ENCODE measurements around the gene ZKSCAN5. TPM values are rescaled to one million over a fixed set of nuclear protein-coding genes. Genes with fewer than 3 reads are reported as not detected.
"Not testable (repeated sequence)": the region's sequence is repeated elsewhere in the genome, so short reads cannot be mapped to it uniquely, and the experiment has no call there.

The ZKSCAN5 gene
- total and polyA plus RNA-seq, 8 donors, result 0.58 to 11.4 (median 3.5) TPM

GRCh38 chr7:99563650-99564049 is 59.2 kb downstream of the ZKSCAN5 start:
- Histone ChIP-seq H3K27me3 (no peaks in the 10 kb centered on the region), H3K36me3 (peaks cover 52 to 84% (median 80%) of the 10 kb centered on the region in 4 donors), H3K4me3 (no peak overlapping the region), H3K27ac (peak overlapping the region in 3 of 5 donors; percentile 41 to 99 (median 46)), H3K4me1 (peaks cover 11 to 50% (median 37%) of the 10 kb centered on the region in 4 donors), H3K9me3 (no peaks in the 10 kb centered on the region)
- TF ChIP-seq POLR2AphosphoS5 (IDR thresholded peaks at IDR 0.05) (no peak), POLR2A (IDR thresholded peaks at IDR 0.05) (no peak), CTCF (IDR thresholded peaks at IDR 0.05) (no peak), EP300 (IDR thresholded peaks at IDR 0.05) (no peak)
- no peak for DNase-seq
- 79 to 93% (median 89%) methylated on average over 10 of the region's 10 CpGs for WGBS, 5 donors
- intact Hi-C loops (cut with DNase I; ENCODE audit: low total_unique reads), result no loop called here

- WGBS, 5 donors, result 96 to 98% (median 96%) methylated on average over 7 of the region's 7 CpGs
- H3K4me3 ChIP-seq; H3K4me1 ChIP-seq; H3K27me3 ChIP-seq; DNase-seq; H3K9me3 ChIP-seq; intact Hi-C loops (cut with DNase I; ENCODE audit: low total_unique reads); H3K27ac ChIP-seq: not testable (repeated sequence)
- H3K36me3 ChIP-seq, result peaks cover 39 to 98% (median 95%) of the 10 kb centered on the region in 4 donors
Measured at GRCh38 chr7:99568770-99569169, 64.3 kb downstream of the ZKSCAN5 start.

- intact Hi-C loops (cut with DNase I; ENCODE audit: low total_unique reads), result no loop called here
- peaks cover 25 to 79% (median 76%) of the 10 kb centered on the region in 4 donors for H3K36me3 ChIP-seq
- WGBS, 5 donors, result 84 to 95% (median 86%) methylated on average over 3 of the region's 3 CpGs
Measured at GRCh38 chr7:99571768-99572167, 67.3 kb downstream of the ZKSCAN5 start.

GRCh38 chr7:99573257-99573656 is 68.8 kb downstream of the ZKSCAN5 start:
- Histone ChIP-seq H3K4me3 (no peak overlapping the region), H3K36me3 (peaks cover 24 to 67% (median 65%) of the 10 kb centered on the region in 4 donors), H3K27ac (no peak overlapping the region), H3K9me3 (no peaks in the 10 kb centered on the region), H3K4me1 (no peaks in the 10 kb centered on the region), H3K27me3 (no peaks in the 10 kb centered on the region)
- intact Hi-C loops (cut with DNase I; ENCODE audit: low total_unique reads), result no loop called here
- 90 to 100% (median 97%) methylated on average over 1 of the region's 1 CpG for WGBS, 5 donors
- DNase-seq, result no peak
- TF ChIP-seq EP300 (IDR thresholded peaks at IDR 0.05) (no peak), POLR2A (IDR thresholded peaks at IDR 0.05) (no peak), POLR2AphosphoS5 (IDR thresholded peaks at IDR 0.05) (no peak), CTCF (IDR thresholded peaks at IDR 0.05) (no peak)

More at GRCh38 chr7:99571768-99572167, 67.3 kb downstream of the ZKSCAN5 start:
- H3K27ac ChIP-seq, result no peak overlapping the region
- H3K4me1 ChIP-seq, result no peaks in the 10 kb centered on the region
- H3K27me3 ChIP-seq, result no peaks in the 10 kb centered on the region
- no peak overlapping the region for H3K4me3 ChIP-seq
- H3K9me3 ChIP-seq, result no peaks in the 10 kb centered on the region
- TF ChIP-seq CTCF (IDR thresholded peaks at IDR 0.05) (no peak), POLR2A (IDR thresholded peaks at IDR 0.05) (no peak), POLR2AphosphoS5 (IDR thresholded peaks at IDR 0.05) (no peak), EP300 (IDR thresholded peaks at IDR 0.05) (no peak)
- DNase-seq, result no peak

GRCh38 chr7:99576251-99576650 is 71.8 kb downstream of the ZKSCAN5 start:
- Histone ChIP-seq H3K36me3 (peaks cover 11 to 37% (median 35%) of the 10 kb centered on the region in 4 donors), H3K4me1 (peaks cover 8 to 19% (median 15%) of the 10 kb centered on the region in 4 donors), H3K9me3 (no peaks in the 10 kb centered on the region), H3K27ac (no peak overlapping the region), H3K4me3 (no peak overlapping the region), H3K27me3 (peaks cover 0 to 10% (median 0%) of the 10 kb centered on the region in 3 donors)
- TF ChIP-seq EP300 (IDR thresholded peaks at IDR 0.05), result no peak
- TF ChIP-seq POLR2AphosphoS5 (IDR thresholded peaks at IDR 0.05), result no peak
- no peak for TF ChIP-seq CTCF (IDR thresholded peaks at IDR 0.05)
- TF ChIP-seq POLR2A (IDR thresholded peaks at IDR 0.05), result no peak
- no peak for DNase-seq
- intact Hi-C loops (cut with DNase I; ENCODE audit: low total_unique reads), result no loop called here
- 66 to 79% (median 70%) methylated on average over 3 of the region's 3 CpGs for WGBS, 5 donors
